Measurements from ENCODE around the gene RALGAPA2. TPM values are rescaled to one million over a fixed set of nuclear protein-coding genes. Genes with fewer than 3 reads are reported as not detected.

Gene RALGAPA2
- total and polyA plus RNA-seq, 2 experiments from 2014 or later = 13.1 to 43.4 TPM

DNA sequence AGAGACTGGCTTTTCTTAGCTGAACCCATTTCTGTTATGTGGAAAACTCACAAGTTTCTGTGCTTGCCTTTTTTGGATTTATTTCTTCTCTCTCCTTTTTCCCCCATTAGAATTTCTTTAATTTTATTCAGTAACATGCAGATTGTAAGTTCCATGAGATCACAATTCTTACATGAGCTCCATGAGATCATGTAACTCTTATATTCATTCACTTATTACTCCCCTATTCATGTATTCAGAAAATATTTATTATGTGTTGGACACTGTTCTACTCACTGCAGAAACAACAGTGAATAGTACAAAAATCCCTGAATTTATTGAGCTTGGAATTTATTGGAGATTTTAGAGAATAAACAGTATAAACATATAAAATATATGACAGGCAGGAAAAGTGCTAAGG lies 238.8 kb downstream of the RALGAPA2 start:
- no peaks in the 10 kb centered on the region for H3K36me3 ChIP-seq (ENCODE audit: insufficient read depth)
- no peak overlapping the region for H3K4me2 ChIP-seq
- H3K9me2 ChIP-seq (ENCODE audit: insufficient read depth) = peaks cover 3% of the 10 kb centered on the region; the same call in 1 of the 2 replicates
- no peaks in the 10 kb centered on the region for H3K27me3 Mint-ChIP-seq (ENCODE audit: insufficient read depth, low read depth, poor library complexity)
- H3K27me3 ChIP-seq (ENCODE audit: insufficient read depth) = no peaks in the 10 kb centered on the region
- H3F3A ChIP-seq (replicated peaks; ENCODE audit: low read depth) = no peaks in the 10 kb centered on the region
- H3K4me3 ChIP-seq = no peak overlapping the region
- H3K79me2 ChIP-seq (replicated peaks; ENCODE audit: insufficient read depth) = no peaks in the 10 kb centered on the region
- DNase-seq (ENCODE audit: low spot score) = no peak
- no peak for TF ChIP-seq JUNB (IDR thresholded peaks at IDR 0.05; ENCODE audit: unreplicated experiment)
- no peak for TF ChIP-seq NANOG (IDR thresholded peaks at IDR 0.05; ENCODE audit: borderline replicate concordance)
- TF ChIP-seq, protein P1, sequence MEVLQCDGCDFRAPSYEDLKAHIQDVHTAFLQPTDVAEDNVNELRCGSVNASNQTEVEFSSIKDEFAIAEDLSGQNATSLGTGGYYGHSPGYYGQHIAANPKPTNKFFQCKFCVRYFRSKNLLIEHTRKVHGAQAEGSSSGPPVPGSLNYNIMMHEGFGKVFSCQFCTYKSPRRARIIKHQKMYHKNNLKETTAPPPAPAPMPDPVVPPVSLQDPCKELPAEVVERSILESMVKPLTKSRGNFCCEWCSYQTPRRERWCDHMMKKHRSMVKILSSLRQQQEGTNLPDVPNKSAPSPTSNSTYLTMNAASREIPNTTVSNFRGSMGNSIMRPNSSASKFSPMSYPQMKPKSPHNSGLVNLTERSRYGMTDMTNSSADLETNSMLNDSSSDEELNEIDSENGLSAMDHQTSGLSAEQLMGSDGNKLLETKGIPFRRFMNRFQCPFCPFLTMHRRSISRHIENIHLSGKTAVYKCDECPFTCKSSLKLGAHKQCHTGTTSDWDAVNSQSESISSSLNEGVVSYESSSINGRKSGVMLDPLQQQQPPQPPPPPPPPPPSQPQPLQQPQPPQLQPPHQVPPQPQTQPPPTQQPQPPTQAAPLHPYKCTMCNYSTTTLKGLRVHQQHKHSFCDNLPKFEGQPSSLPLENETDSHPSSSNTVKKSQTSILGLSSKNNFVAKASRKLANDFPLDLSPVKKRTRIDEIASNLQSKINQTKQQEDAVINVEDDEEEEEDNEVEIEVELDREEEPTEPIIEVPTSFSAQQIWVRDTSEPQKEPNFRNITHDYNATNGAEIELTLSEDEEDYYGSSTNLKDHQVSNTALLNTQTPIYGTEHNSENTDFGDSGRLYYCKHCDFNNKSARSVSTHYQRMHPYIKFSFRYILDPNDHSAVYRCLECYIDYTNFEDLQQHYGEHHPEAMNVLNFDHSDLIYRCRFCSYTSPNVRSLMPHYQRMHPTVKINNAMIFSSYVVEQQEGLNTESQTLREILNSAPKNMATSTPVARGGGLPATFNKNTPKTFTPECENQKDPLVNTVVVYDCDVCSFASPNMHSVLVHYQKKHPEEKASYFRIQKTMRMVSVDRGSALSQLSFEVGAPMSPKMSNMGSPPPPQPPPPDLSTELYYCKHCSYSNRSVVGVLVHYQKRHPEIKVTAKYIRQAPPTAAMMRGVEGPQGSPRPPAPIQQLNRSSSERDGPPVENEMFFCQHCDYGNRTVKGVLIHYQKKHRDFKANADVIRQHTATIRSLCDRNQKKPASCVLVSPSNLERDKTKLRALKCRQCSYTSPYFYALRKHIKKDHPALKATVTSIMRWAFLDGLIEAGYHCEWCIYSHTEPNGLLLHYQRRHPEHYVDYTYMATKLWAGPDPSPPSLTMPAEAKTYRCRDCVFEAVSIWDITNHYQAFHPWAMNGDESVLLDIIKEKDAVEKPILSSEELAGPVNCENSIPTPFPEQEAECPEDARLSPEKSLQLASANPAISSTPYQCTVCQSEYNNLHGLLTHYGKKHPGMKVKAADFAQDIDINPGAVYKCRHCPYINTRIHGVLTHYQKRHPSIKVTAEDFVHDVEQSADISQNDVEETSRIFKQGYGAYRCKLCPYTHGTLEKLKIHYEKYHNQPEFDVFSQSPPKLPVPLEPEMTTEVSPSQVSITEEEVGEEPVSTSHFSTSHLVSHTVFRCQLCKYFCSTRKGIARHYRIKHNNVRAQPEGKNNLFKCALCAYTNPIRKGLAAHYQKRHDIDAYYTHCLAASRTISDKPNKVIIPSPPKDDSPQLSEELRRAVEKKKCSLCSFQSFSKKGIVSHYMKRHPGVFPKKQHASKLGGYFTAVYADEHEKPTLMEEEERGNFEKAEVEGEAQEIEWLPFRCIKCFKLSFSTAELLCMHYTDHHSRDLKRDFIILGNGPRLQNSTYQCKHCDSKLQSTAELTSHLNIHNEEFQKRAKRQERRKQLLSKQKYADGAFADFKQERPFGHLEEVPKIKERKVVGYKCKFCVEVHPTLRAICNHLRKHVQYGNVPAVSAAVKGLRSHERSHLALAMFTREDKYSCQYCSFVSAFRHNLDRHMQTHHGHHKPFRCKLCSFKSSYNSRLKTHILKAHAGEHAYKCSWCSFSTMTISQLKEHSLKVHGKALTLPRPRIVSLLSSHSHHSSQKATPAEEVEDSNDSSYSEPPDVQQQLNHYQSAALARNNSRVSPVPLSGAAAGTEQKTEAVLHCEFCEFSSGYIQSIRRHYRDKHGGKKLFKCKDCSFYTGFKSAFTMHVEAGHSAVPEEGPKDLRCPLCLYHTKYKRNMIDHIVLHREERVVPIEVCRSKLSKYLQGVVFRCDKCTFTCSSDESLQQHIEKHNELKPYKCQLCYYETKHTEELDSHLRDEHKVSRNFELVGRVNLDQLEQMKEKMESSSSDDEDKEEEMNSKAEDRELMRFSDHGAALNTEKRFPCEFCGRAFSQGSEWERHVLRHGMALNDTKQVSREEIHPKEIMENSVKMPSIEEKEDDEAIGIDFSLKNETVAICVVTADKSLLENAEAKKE (CRISPR knock-in tag; IDR thresholded peaks at IDR 0.05) = no peak
- TF ChIP-seq ZNF331 (CRISPR knock-in tag; IDR thresholded peaks at IDR 0.05; ENCODE audit: low read depth) = no peak
- TF ChIP-seq ZNF114 (CRISPR knock-in tag; IDR thresholded peaks at IDR 0.05) = no peak
- TF ChIP-seq ETS1 (IDR thresholded peaks at IDR 0.05) = no peak
- TF ChIP-seq EZH2phosphoT487 (IDR thresholded peaks at IDR 0.05; ENCODE audit: unreplicated experiment) = no peak
- no peak for TF ChIP-seq CTCF (conservative IDR thresholded peaks at IDR 0.05; ENCODE audit: low read depth in 2 of 2)
- no peak for TF ChIP-seq POLR2AphosphoS5 (IDR thresholded peaks at IDR 0.05; ENCODE audit: low read depth)
- no peak for TF ChIP-seq CREB1 (CRISPR knock-in tag; IDR thresholded peaks at IDR 0.05; ENCODE audit: low read depth)
- TF ChIP-seq REST (IDR thresholded peaks at IDR 0.05; ENCODE audit: unreplicated experiment) = no peak
- TF ChIP-seq STAT1 (IDR thresholded peaks at IDR 0.05; ENCODE audit: unreplicated experiment) = no peak
- no peak for TF ChIP-seq EZH2 (IDR thresholded peaks at IDR 0.05; ENCODE audit: low read depth, unreplicated experiment)
- no peaks in the 10 kb centered on the region for H3K36me3 Mint-ChIP-seq (ENCODE audit: low read depth)
- H4K20me1 ChIP-seq (replicated peaks; ENCODE audit: insufficient read depth) = no peaks in the 10 kb centered on the region
- no peak overlapping the region for H3K4me3 Mint-ChIP-seq
- H3K4me1 ChIP-seq (ENCODE audit: insufficient read depth) = peaks cover 17% of the 10 kb centered on the region
- peaks cover 21% of the 10 kb centered on the region for H3K4me1 Mint-ChIP-seq
- H3K27ac ChIP-seq (ENCODE audit: low read depth) = no peak overlapping the region
- H2AFZ ChIP-seq = no peak overlapping the region
- no peaks in the 10 kb centered on the region for H3K9me3 Mint-ChIP-seq
- H3K27ac Mint-ChIP-seq = no peak overlapping the region
- no peak for ATAC-seq
